Esophagus squamous epithelium (tissue), 4 donors: ENCODE measurements around the gene KMT2C.

Experiments
- POLR2A ChIP-seq, 4 donors: fragments of 450-650 bp; IDR thresholded peaks; one replicate each; pipeline ENCODE4 v1.6.1; 2017; ENCODE audit warnings: antibody characterized with exemption in 4 of 4, mild to moderate bottlenecking in 4 of 4, moderate library complexity in 3 of 4
- TF ChIP-seq, protein P1 (sequence below), 6 experiments: fragments of 450-650 bp in 4 of 6; fragments of 200-600 bp in 2 of 6; sonication (generic) in 2 of 6; IDR thresholded peaks; one replicate each; pipeline ENCODE4 v1.5.1; 2016 to 2019; ENCODE audit warnings: antibody characterized with exemption in 6 of 6, mild to moderate bottlenecking in 4 of 6, moderate library complexity in 4 of 6

DNA sequence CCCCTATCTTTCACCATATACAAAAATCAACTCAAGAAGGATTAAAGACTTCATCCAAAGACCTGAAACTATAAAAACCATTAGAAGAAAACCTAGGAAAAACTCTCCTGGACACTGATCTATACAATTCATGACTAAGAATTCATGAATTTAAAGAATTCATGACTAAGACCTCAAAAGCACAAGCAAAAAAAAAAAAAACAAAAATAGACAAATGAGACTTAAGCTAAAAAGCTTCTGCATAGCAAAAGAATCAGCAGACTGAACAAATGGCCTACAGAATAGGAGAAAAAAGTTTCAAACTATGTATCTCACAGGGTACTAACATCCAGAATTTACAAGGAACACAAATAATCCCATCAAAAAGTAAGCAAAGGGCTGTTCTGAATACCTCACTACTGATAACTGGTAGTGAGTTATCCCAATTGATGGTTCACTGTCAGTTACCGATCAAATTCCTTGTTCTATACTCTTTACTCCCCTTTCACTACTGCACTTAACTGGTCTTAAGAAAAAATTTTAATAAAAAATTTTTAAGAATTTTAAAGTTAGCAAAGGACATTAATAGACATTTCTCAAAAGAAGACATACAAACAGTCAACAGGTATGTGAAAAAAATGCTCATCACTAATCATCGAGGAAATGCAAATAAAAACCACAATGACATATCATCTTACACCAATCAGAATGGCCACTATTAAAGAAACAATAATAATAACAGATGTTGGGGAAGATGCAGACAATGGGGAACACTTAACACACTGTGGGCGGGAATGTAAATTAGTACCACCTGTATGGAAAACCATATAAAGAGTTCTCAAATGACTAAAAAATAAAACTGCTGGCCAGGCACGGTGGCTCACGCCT lies 33.2 kb downstream of the KMT2C start:
- TF ChIP-seq, protein P1, sequence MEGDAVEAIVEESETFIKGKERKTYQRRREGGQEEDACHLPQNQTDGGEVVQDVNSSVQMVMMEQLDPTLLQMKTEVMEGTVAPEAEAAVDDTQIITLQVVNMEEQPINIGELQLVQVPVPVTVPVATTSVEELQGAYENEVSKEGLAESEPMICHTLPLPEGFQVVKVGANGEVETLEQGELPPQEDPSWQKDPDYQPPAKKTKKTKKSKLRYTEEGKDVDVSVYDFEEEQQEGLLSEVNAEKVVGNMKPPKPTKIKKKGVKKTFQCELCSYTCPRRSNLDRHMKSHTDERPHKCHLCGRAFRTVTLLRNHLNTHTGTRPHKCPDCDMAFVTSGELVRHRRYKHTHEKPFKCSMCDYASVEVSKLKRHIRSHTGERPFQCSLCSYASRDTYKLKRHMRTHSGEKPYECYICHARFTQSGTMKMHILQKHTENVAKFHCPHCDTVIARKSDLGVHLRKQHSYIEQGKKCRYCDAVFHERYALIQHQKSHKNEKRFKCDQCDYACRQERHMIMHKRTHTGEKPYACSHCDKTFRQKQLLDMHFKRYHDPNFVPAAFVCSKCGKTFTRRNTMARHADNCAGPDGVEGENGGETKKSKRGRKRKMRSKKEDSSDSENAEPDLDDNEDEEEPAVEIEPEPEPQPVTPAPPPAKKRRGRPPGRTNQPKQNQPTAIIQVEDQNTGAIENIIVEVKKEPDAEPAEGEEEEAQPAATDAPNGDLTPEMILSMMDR (IDR thresholded peaks at IDR 0.05) = no peak
- no peak for TF ChIP-seq POLR2A (IDR thresholded peaks at IDR 0.05)
